GM12878 (cell line): Measurements from ENCODE around the gene ABCG2. TPM values are rescaled to one million over a fixed set of nuclear protein-coding genes. Genes with fewer than 3 reads are reported as not detected.

Experiments used
- ATAC-seq: fragments of 200-7000 bp; cut with Tn5 transposase; 3 replicates; pipeline ENCODE4 v1.9.1; 2020; ENCODE audit warnings: mild to moderate bottlenecking, moderate library complexity
- BruUV-seq: library from RNA; stranded (reverse); fragments of 400-500 nt; replicated peaks from 2 replicates; lab custom pipeline; 2021; lab: Mats Ljungman, UMichigan
- CTCF ChIA-PET: fragments of 300-600 bp; sonication (Branson Sonifier 250); formaldehyde crosslinking; extraction: SDS; loops from one replicate; lab custom pipeline; 2021; ENCODE audit warnings: inconsistent platforms; lab: Yijun Ruan, JAX
- POLR2A ChIA-PET: fragments of 350-600 bp; formaldehyde crosslinking; extraction: SDS; loops from one replicate; lab custom pipeline; 2021; ENCODE audit warnings: inconsistent platforms; lab: Charles Lee
- RAD21 ChIA-PET: fragments of 300-600 bp; sonication (Branson Sonifier 250); formaldehyde crosslinking; loops from one replicate; lab custom pipeline; 2023; ENCODE audit warnings: antibody characterized with exemption; ENCODE audit not compliant: unreplicated experiment; lab: Charles Lee
- SMC1A ChIA-PET: fragments of 300-600 bp; sonication (Branson Sonifier 250); formaldehyde crosslinking; loops from one replicate; lab custom pipeline; 2023; ENCODE audit not compliant: unreplicated experiment, uncharacterized antibody; lab: Charles Lee
- DNase-seq: peaks from one replicate; pipeline ENCODE4 v3.0.0-alpha.2; 2011; ENCODE audit warnings: low read depth, low spot score
- FAIRE-seq: peaks from 3 replicates; lab custom pipeline; 2011; peaks lifted over from hg19 to GRCh38; lab: Jason Lieb, UNC
- H2AFZ ChIP-seq: 2 replicates; pipeline ENCODE4 v1.6.0; 2011; ENCODE audit warnings: low read depth, low read length, control low read depth; ENCODE audit not compliant: control insufficient read depth
- H3K27ac ChIP-seq: 2 replicates; pipeline ENCODE4 v1.5.1; 2011; ENCODE audit warnings: control low read depth; ENCODE audit not compliant: control insufficient read depth, insufficient read depth
- H3K27me3 ChIP-seq, 2 experiments: replicated peaks in 1 of 2; 2 replicates each; pipeline versions ENCODE4 v1.6.0 to v1.6.1; 2011; ENCODE audit warnings: low read length in 1 of 2; ENCODE audit not compliant: control insufficient read depth in 2 of 2, insufficient read depth in 2 of 2
- H3K36me3 ChIP-seq, 2 experiments: 2 replicates each; pipeline ENCODE4 v1.5.1; 2011; ENCODE audit warnings: low read length in 1 of 2; ENCODE audit not compliant: control insufficient read depth in 2 of 2, insufficient read depth in 2 of 2
- H3K4me1 ChIP-seq: 2 replicates; pipeline ENCODE4 v1.6.1; 2011; ENCODE audit warnings: mild to moderate bottlenecking, low read length, moderate library complexity, mixed read lengths; ENCODE audit not compliant: control insufficient read depth, insufficient read depth
- H3K4me2 ChIP-seq: 2 replicates; pipeline ENCODE4 v1.6.0; 2011; ENCODE audit warnings: control low read depth; ENCODE audit not compliant: control insufficient read depth, insufficient read depth
- H3K4me3 ChIP-seq: fragments of 200-600 bp; sonication (generic); 2 replicates; pipeline ENCODE4 v1.5.1; 2016
- H3K79me2 ChIP-seq: 2 replicates; pipeline ENCODE4 v1.6.0; 2011; ENCODE audit warnings: low read length; ENCODE audit not compliant: control insufficient read depth, insufficient read depth
- H3K9ac ChIP-seq: 2 replicates; pipeline ENCODE4 v1.8.0; 2011; ENCODE audit warnings: low read length, control low read depth, mixed read lengths; ENCODE audit not compliant: control insufficient read depth, insufficient read depth
- H3K9me3 ChIP-seq: replicated peaks from 3 replicates; pipeline ENCODE4 v1.5.1; 2011; ENCODE audit warnings: mild to moderate bottlenecking, low read length; ENCODE audit not compliant: control insufficient read depth, insufficient read depth
- H4K20me1 ChIP-seq: 2 replicates; pipeline ENCODE4 v1.6.0; 2011; ENCODE audit not compliant: control insufficient read depth, insufficient read depth
- FOS ChIP-seq: IDR thresholded peaks from 3 replicates; pipeline ENCODE4 v1.6.1; 2011; ENCODE audit warnings: borderline replicate concordance; ENCODE audit not compliant: insufficient read length; ENCODE audit errors: extremely low read depth
- NR2F1 ChIP-seq: fragments of 450-650 bp; conservative IDR thresholded peaks from 2 replicates; pipeline ENCODE4 v1.6.1; 2017; ENCODE audit warnings: mild to moderate bottlenecking
- USF2 ChIP-seq: IDR thresholded peaks from 2 replicates; pipeline ENCODE4 v1.6.1; 2011; ENCODE audit warnings: low read depth, low read length, improper control_type of control experiment, borderline replicate concordance
- WGBS: methylation state at CpG from one replicate; pipeline ENCODE4 v1.1.6; 2016; ENCODE audit warnings: low lambda C conversion rate; ENCODE audit not compliant: insufficient replicate concordance, insufficient coverage; ENCODE audit errors: missing lambda C conversion rate; 5-methylcytosine and 5-hydroxymethylcytosine counted together
- in situ Hi-C: fragments of 300-500 bp; cut with MboI; formaldehyde crosslinking; loops from 9 replicates; pipeline ENCODE4 v1.14.3; 2018; ENCODE audit warnings: mixed read lengths
- intact Hi-C: fragments of 100-400 bp; cut with micrococcal nuclease; formaldehyde crosslinking; loops from one replicate; pipeline ENCODE4 v1.14.2; 2022; ENCODE audit not compliant: unreplicated experiment
- polyA plus RNA-seq, 11 experiments: library from polyadenylated mRNA; depleted of rRNA in 4 of 11; unstranded in 6 of 11; stranded (reverse) in 5 of 11; fragments of >200 nt; fragmentation: Nextera tagmentation in 4 of 11; fragmentation: Illumina TruSeq in 1 of 11; extraction: Ambion mirVana in 4 of 11; extraction: Trizol in 1 of 11; gene quantifications; 1 replicate in 1 of 11; 2 replicates in 10 of 11; pipeline versions ENCODE4 v1.2.1 to v1.2.3, GENCODE V29; 2011 to 2016; ENCODE audit warnings: inconsistent platforms in 2 of 11, missing spikeins in 2 of 11, low read depth in 1 of 11
- total RNA-seq, 4 experiments: library from RNA; depleted of rRNA in 3 of 4; stranded (reverse); fragments of >200 nt in 3 of 4; fragmentation: Illumina TruSeq in 1 of 4; extraction: Trizol in 1 of 4; gene quantifications; 2 replicates each; pipeline versions ENCODE4 v1.2.1 to v1.2.3, GENCODE V29; 2013 to 2021
- TF ChIP-seq, protein P1 (sequence below): fragments of 450-650 bp; IDR thresholded peaks from 2 replicates; pipeline ENCODE4 v1.6.1; 2017; ENCODE audit warnings: antibody characterized with exemption, mild to moderate bottlenecking, moderate library complexity
- TF ChIP-seq, protein P2 (sequence below): fragments of 450-650 bp; IDR thresholded peaks from 2 replicates; pipeline ENCODE4 v1.6.1; 2016; ENCODE audit warnings: mild to moderate bottlenecking, moderate library complexity, borderline replicate concordance
- TF ChIP-seq, protein P3 (sequence below): IDR thresholded peaks from 2 replicates; pipeline ENCODE4 v1.6.1; 2011; ENCODE audit warnings: borderline replicate concordance, low read depth, mild to moderate bottlenecking, moderate library complexity, low read length; ENCODE audit not compliant: insufficient read depth, poor library complexity, severe bottlenecking

The ABCG2 gene
- total and polyA plus RNA-seq, 10 of the 15 experiments (the other 5 are each of a cell fraction or from before 2014, with no cell fraction given) = 0.03 to 0.06 (median 0.04) TPM; not detected in 7

- TF ChIP-seq USF2 = no peak
- TF ChIP-seq, protein P1, sequence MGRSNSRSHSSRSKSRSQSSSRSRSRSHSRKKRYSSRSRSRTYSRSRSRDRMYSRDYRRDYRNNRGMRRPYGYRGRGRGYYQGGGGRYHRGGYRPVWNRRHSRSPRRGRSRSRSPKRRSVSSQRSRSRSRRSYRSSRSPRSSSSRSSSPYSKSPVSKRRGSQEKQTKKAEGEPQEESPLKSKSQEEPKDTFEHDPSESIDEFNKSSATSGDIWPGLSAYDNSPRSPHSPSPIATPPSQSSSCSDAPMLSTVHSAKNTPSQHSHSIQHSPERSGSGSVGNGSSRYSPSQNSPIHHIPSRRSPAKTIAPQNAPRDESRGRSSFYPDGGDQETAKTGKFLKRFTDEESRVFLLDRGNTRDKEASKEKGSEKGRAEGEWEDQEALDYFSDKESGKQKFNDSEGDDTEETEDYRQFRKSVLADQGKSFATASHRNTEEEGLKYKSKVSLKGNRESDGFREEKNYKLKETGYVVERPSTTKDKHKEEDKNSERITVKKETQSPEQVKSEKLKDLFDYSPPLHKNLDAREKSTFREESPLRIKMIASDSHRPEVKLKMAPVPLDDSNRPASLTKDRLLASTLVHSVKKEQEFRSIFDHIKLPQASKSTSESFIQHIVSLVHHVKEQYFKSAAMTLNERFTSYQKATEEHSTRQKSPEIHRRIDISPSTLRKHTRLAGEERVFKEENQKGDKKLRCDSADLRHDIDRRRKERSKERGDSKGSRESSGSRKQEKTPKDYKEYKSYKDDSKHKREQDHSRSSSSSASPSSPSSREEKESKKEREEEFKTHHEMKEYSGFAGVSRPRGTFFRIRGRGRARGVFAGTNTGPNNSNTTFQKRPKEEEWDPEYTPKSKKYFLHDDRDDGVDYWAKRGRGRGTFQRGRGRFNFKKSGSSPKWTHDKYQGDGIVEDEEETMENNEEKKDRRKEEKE = no peak
- TF ChIP-seq NR2F1 = no peak
These were observed 38.2 kb upstream of the ABCG2 start (continued) for GRCh38 chr4:88196523-88197185.

- Histone ChIP-seq H3K4me2 (no peak overlapping the region), H3K4me3 (no peak overlapping the region), H4K20me1 (no peaks in the 10 kb centered on the region), H3K9me3 (no peaks in the 10 kb centered on the region), H3K79me2 (no peaks in the 10 kb centered on the region), H3K27ac (no peak overlapping the region), H3K4me1 (no peaks in the 10 kb centered on the region), H3K27me3 (no peaks in the 10 kb centered on the region), H2AFZ (no peak overlapping the region), H3K9ac (no peak overlapping the region), H3K36me3 (no peaks in the 10 kb centered on the region)
- ChIA-PET SMC1A (no interaction called here), CTCF (no interaction called here), POLR2A (no interaction called here), RAD21 (no interaction called here)
- no TSS peak for BruUV-seq
- ATAC-seq (no peak), FAIRE-seq (no peak), DNase-seq (no peak)
- intact Hi-C loops (no loop called here), in situ Hi-C loops (no loop called here)
- WGBS = 55% methylated on average over 4 of the region's 4 CpGs
- TF ChIP-seq, protein P2, sequence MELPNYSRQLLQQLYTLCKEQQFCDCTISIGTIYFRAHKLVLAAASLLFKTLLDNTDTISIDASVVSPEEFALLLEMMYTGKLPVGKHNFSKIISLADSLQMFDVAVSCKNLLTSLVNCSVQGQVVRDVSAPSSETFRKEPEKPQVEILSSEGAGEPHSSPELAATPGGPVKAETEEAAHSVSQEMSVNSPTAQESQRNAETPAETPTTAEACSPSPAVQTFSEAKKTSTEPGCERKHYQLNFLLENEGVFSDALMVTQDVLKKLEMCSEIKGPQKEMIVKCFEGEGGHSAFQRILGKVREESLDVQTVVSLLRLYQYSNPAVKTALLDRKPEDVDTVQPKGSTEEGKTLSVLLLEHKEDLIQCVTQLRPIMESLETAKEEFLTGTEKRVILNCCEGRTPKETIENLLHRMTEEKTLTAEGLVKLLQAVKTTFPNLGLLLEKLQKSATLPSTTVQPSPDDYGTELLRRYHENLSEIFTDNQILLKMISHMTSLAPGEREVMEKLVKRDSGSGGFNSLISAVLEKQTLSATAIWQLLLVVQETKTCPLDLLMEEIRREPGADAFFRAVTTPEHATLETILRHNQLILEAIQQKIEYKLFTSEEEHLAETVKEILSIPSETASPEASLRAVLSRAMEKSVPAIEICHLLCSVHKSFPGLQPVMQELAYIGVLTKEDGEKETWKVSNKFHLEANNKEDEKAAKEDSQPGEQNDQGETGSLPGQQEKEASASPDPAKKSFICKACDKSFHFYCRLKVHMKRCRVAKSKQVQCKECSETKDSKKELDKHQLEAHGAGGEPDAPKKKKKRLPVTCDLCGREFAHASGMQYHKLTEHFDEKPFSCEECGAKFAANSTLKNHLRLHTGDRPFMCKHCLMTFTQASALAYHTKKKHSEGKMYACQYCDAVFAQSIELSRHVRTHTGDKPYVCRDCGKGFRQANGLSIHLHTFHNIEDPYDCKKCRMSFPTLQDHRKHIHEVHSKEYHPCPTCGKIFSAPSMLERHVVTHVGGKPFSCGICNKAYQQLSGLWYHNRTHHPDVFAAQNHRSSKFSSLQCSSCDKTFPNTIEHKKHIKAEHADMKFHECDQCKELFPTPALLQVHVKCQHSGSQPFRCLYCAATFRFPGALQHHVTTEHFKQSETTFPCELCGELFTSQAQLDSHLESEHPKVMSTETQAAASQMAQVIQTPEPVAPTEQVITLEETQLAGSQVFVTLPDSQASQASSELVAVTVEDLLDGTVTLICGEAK = no peak
- TF ChIP-seq, protein P3, sequence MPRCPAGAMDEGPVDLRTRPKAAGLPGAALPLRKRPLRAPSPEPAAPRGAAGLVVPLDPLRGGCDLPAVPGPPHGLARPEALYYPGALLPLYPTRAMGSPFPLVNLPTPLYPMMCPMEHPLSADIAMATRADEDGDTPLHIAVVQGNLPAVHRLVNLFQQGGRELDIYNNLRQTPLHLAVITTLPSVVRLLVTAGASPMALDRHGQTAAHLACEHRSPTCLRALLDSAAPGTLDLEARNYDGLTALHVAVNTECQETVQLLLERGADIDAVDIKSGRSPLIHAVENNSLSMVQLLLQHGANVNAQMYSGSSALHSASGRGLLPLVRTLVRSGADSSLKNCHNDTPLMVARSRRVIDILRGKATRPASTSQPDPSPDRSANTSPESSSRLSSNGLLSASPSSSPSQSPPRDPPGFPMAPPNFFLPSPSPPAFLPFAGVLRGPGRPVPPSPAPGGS = no peak
- no peak for TF ChIP-seq FOS
These were observed 37.5 kb upstream of the ABCG2 start for GRCh38 chr4:88196013-88196365.
